ENCODE data around the gene ACTA1. TPM values are rescaled to one million over a fixed set of nuclear protein-coding genes. Genes with fewer than 3 reads are reported as not detected.

The ACTA1 gene
- polyA plus RNA-seq, 2 of the 4 experiments (the other 2 are of a cell fraction): 0.16 to 0.25 TPM

DNA sequence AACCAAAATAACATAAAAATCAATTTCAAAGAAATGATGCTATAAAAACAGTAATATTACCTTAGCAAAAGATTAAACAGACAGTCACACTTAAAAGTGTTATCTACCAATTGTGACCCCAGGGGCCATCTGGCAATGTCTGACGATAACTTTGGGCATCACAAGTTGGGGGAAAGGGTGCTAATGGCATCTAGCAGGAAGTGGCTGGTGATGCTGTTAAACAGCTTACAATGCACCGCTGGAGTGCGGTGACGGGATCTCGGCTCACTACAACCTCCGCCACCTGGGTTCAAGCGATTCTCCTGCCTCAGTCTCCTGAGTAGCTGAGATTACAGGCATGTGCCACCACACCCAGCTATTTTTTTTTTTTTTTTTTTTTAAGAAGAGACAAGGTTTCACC, 46.6 kb upstream of the ACTA1 start:
- Histone ChIP-seq H3K4me2 (no peak overlapping the region), H3K4me3 (no peak overlapping the region), H3K4me1 (no peaks in the 10 kb centered on the region), H3K9me3 (no peaks in the 10 kb centered on the region), H3K27ac (no peak overlapping the region)
- TF ChIP-seq TP53 (CRISPR knock-in tag; IDR thresholded peaks at IDR 0.05): no peak
- TF ChIP-seq, protein P1, sequence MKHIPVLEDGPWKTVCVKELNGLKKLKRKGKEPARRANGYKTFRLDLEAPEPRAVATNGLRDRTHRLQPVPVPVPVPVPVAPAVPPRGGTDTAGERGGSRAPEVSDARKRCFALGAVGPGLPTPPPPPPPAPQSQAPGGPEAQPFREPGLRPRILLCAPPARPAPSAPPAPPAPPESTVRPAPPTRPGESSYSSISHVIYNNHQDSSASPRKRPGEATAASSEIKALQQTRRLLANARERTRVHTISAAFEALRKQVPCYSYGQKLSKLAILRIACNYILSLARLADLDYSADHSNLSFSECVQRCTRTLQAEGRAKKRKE (CRISPR knock-in tag; IDR thresholded peaks at IDR 0.05; ENCODE audit: low read depth): no peak
- TF ChIP-seq, protein P2, sequence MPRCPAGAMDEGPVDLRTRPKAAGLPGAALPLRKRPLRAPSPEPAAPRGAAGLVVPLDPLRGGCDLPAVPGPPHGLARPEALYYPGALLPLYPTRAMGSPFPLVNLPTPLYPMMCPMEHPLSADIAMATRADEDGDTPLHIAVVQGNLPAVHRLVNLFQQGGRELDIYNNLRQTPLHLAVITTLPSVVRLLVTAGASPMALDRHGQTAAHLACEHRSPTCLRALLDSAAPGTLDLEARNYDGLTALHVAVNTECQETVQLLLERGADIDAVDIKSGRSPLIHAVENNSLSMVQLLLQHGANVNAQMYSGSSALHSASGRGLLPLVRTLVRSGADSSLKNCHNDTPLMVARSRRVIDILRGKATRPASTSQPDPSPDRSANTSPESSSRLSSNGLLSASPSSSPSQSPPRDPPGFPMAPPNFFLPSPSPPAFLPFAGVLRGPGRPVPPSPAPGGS (IDR thresholded peaks at IDR 0.05): no peak
- TF ChIP-seq CBX8 (IDR thresholded peaks at IDR 0.05): no peak
- no peak for TF ChIP-seq CHD2 (IDR thresholded peaks at IDR 0.05; ENCODE audit: low read length, partially characterized antibody)
- TF ChIP-seq SREBF2 (IDR thresholded peaks at IDR 0.05): no peak
- no peak for TF ChIP-seq CHD4 (IDR thresholded peaks at IDR 0.05; ENCODE audit: borderline replicate concordance)
- TF ChIP-seq HDAC2 (IDR thresholded peaks at IDR 0.05): no peak
- no peak for TF ChIP-seq MYC (IDR thresholded peaks at IDR 0.05; ENCODE audit: borderline replicate concordance, low read length)
- no peak for TF ChIP-seq RARB (CRISPR knock-in tag; IDR thresholded peaks at IDR 0.05)
- TF ChIP-seq, protein P3, sequence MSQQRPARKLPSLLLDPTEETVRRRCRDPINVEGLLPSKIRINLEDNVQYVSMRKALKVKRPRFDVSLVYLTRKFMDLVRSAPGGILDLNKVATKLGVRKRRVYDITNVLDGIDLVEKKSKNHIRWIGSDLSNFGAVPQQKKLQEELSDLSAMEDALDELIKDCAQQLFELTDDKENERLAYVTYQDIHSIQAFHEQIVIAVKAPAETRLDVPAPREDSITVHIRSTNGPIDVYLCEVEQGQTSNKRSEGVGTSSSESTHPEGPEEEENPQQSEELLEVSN (IDR thresholded peaks at IDR 0.05; ENCODE audit: borderline replicate concordance, low read depth): no peak
- no peak for TF ChIP-seq RCOR1 (IDR thresholded peaks at IDR 0.05; ENCODE audit: low read depth, low read length)
- ATAC-seq (no peak), DNase-seq (ENCODE audit: low read depth in 1 of 2, low spot score in 1 of 2) (no peak), FAIRE-seq (no peak)
- WGBS (ENCODE audit: missing lambda C conversion rate): 97% methylated on average over 7 of the region's 7 CpGs
- CTCF ChIA-PET: interaction anchor here (0.9 to 5.9 kb wide), 7 partner anchors 9 to 816 kb away, joined by 3 to 115 read pairs (median 8); no protein-coding TSS in a partner anchor
- POLR2A ChIA-PET: no interaction called here

DNA sequence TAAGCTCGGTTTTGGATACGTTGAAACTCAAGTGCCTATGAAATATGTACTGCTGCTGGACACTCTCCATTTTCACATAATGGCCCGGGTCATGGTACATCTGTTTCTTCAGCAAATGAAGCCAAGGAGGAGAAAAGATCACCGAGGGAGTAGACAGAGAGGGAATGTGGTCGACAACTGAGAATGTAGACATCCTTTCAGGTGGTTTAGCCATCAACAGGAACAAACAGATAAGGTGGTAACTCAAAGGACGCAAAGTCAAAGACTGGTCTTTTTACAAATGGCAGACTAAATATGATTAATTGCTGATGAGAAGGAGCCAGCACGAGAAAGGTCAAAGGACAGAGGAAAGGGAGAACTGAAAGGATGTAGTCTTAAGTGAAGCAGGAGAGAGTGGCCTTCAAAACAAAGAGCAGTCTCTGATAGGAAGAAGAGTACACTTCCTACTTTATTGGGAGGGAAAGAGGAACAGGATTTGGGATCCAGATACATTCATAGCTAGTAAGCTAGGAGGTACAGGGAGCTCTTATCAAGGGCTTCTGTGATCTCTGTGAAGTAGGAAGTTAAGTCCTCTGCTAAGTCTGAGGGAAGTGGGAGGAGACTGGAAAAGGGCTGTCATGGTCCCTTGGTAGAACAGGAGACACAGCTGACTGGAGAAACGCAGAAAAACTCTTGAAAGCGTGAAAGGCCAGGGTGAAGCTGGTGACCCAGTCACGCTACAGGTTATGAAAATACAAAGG, 45.9 kb upstream of the ACTA1 start:
- POLR2A ChIA-PET: no interaction called here
- no peak overlapping the region for H3K27ac ChIP-seq
- no peaks in the 10 kb centered on the region for H3K4me1 ChIP-seq
- H3K4me2 ChIP-seq: no peak overlapping the region
- ATAC-seq: no peak
- no peak for FAIRE-seq
- no peak overlapping the region for H3K4me3 ChIP-seq
- TF ChIP-seq RCOR1 (IDR thresholded peaks at IDR 0.05; ENCODE audit: low read depth, low read length): no peak
- no peak for TF ChIP-seq SREBF2 (IDR thresholded peaks at IDR 0.05)
- TF ChIP-seq, protein P4, sequence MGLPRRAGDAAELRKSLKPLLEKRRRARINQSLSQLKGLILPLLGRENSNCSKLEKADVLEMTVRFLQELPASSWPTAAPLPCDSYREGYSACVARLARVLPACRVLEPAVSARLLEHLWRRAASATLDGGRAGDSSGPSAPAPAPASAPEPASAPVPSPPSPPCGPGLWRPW (IDR thresholded peaks at IDR 0.05): no peak
- TF ChIP-seq HOXB13 (CRISPR knock-in tag; IDR thresholded peaks at IDR 0.05; ENCODE audit: low read depth): no peak
- no peak for TF ChIP-seq JUN (IDR thresholded peaks at IDR 0.05)
- CTCF ChIA-PET: interaction anchor here (0.6 to 5.9 kb wide), 6 partner anchors 10 to 815 kb away, joined by 3 to 115 read pairs (median 6); no protein-coding TSS in a partner anchor
- no peaks in the 10 kb centered on the region for H3K9me3 ChIP-seq
- DNase-seq (ENCODE audit: low read depth in 1 of 2, low spot score in 1 of 2): no peak
- WGBS (ENCODE audit: missing lambda C conversion rate): 86% methylated on average over 10 of the region's 10 CpGs

DNA sequence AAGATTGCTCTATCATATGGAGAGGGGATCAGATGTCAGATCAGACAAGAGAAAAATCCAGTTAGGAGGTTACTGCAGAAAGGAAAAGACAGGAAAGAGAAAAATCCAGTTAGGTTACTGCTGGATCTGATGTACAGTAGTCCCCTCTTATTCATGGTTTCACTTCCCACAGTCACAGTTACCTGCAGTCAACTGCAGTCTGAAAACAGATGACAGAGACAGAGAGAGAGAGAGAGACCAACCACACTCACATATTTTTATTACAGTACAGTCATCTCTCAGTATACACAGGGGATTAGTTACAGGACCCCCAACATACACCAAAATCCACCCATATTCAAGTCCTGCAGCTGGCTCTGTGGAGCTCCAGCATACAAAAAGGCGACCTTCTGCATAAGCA, 45.0 kb upstream of the ACTA1 start:
- CTCF ChIA-PET: interaction anchor here (2.0 to 4.0 kb wide), 2 partner anchors 9 to 814 kb away, joined by 7 to 17 read pairs; no protein-coding TSS in a partner anchor
- TF ChIP-seq EP300 (IDR thresholded peaks at IDR 0.05): no peak
- TF ChIP-seq BHLHE40 (IDR thresholded peaks at IDR 0.05; ENCODE audit: low read depth, low read length): no peak
- no peak for TF ChIP-seq ZSCAN20 (CRISPR knock-in tag; IDR thresholded peaks at IDR 0.05)
- no peak for TF ChIP-seq ZC3H11A (IDR thresholded peaks at IDR 0.05)
- TF ChIP-seq EHF (CRISPR knock-in tag; IDR thresholded peaks at IDR 0.05): no peak
- TF ChIP-seq, protein P5, sequence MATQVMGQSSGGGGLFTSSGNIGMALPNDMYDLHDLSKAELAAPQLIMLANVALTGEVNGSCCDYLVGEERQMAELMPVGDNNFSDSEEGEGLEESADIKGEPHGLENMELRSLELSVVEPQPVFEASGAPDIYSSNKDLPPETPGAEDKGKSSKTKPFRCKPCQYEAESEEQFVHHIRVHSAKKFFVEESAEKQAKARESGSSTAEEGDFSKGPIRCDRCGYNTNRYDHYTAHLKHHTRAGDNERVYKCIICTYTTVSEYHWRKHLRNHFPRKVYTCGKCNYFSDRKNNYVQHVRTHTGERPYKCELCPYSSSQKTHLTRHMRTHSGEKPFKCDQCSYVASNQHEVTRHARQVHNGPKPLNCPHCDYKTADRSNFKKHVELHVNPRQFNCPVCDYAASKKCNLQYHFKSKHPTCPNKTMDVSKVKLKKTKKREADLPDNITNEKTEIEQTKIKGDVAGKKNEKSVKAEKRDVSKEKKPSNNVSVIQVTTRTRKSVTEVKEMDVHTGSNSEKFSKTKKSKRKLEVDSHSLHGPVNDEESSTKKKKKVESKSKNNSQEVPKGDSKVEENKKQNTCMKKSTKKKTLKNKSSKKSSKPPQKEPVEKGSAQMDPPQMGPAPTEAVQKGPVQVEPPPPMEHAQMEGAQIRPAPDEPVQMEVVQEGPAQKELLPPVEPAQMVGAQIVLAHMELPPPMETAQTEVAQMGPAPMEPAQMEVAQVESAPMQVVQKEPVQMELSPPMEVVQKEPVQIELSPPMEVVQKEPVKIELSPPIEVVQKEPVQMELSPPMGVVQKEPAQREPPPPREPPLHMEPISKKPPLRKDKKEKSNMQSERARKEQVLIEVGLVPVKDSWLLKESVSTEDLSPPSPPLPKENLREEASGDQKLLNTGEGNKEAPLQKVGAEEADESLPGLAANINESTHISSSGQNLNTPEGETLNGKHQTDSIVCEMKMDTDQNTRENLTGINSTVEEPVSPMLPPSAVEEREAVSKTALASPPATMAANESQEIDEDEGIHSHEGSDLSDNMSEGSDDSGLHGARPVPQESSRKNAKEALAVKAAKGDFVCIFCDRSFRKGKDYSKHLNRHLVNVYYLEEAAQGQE (IDR thresholded peaks at IDR 0.05): no peak
- TF ChIP-seq, protein P6, sequence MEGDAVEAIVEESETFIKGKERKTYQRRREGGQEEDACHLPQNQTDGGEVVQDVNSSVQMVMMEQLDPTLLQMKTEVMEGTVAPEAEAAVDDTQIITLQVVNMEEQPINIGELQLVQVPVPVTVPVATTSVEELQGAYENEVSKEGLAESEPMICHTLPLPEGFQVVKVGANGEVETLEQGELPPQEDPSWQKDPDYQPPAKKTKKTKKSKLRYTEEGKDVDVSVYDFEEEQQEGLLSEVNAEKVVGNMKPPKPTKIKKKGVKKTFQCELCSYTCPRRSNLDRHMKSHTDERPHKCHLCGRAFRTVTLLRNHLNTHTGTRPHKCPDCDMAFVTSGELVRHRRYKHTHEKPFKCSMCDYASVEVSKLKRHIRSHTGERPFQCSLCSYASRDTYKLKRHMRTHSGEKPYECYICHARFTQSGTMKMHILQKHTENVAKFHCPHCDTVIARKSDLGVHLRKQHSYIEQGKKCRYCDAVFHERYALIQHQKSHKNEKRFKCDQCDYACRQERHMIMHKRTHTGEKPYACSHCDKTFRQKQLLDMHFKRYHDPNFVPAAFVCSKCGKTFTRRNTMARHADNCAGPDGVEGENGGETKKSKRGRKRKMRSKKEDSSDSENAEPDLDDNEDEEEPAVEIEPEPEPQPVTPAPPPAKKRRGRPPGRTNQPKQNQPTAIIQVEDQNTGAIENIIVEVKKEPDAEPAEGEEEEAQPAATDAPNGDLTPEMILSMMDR (IDR thresholded peaks at IDR 0.05): no peak
- no peak for TF ChIP-seq RFX5 (IDR thresholded peaks at IDR 0.05)
- no peak for TF ChIP-seq FOSB (CRISPR knock-in tag; IDR thresholded peaks at IDR 0.05)
- TF ChIP-seq POLR2A (IDR thresholded peaks at IDR 0.05; ENCODE audit: low read length): no peak
- no peak for TF ChIP-seq RARB (CRISPR knock-in tag; IDR thresholded peaks at IDR 0.05)
- no peak for TF ChIP-seq CEBPB (IDR thresholded peaks at IDR 0.05)
- TF ChIP-seq, protein P7, sequence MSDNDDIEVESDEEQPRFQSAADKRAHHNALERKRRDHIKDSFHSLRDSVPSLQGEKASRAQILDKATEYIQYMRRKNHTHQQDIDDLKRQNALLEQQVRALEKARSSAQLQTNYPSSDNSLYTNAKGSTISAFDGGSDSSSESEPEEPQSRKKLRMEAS (IDR thresholded peaks at IDR 0.05): no peak

More for the DNA sequence above, 45.0 kb upstream of the ACTA1 start:
- Histone ChIP-seq H3K27ac (no peak overlapping the region), H3K9me3 (no peaks in the 10 kb centered on the region), H3K4me3 (no peak overlapping the region), H3K4me2 (no peak overlapping the region), H3K4me1 (no peaks in the 10 kb centered on the region)
- POLR2A ChIA-PET: no interaction called here
- FAIRE-seq (no peak), ATAC-seq (no peak), DNase-seq (ENCODE audit: low read depth in 1 of 2, low spot score in 1 of 2) (no peak)
- WGBS (ENCODE audit: missing lambda C conversion rate): 71% methylated on average over 1 of the region's 1 CpG
